MM.1S (cell line): Measurements from ENCODE around the gene ID1.

Experiments
- DNase-seq: peaks from one replicate; pipeline ENCODE4 v3.0.0-alpha.2; 2015
- H2AFZ ChIP-seq: fragments of 300-600 bp; sonication (generic); 2 replicates; pipeline ENCODE4 v1.6.0; 2016; ENCODE audit warnings: antibody characterized with exemption, low read length
- H3F3A ChIP-seq: fragments of 300-600 bp; sonication (generic); 2 replicates; pipeline ENCODE4 v1.6.1; 2016; ENCODE audit warnings: mild to moderate bottlenecking, antibody characterized with exemption, low read length, moderate library complexity, mixed read lengths; ENCODE audit not compliant: insufficient read depth
- H3K27ac ChIP-seq: fragments of 300-600 bp; sonication (generic); 2 replicates; pipeline ENCODE4 v1.5.1; 2016; ENCODE audit warnings: mild to moderate bottlenecking, low read length
- H3K27me3 ChIP-seq: fragments of 300-600 bp; sonication (generic); replicated peaks from 2 replicates; pipeline ENCODE4 v1.6.0; 2016; ENCODE audit warnings: low read length; ENCODE audit not compliant: insufficient read depth
- H3K36me3 ChIP-seq: fragments of 300-600 bp; sonication (generic); replicated peaks from 2 replicates; pipeline ENCODE4 v1.6.1; 2016; ENCODE audit warnings: mild to moderate bottlenecking, low read length, mixed read lengths; ENCODE audit not compliant: insufficient read depth
- H3K4me1 ChIP-seq: fragments of 300-600 bp; sonication (generic); 2 replicates; pipeline ENCODE4 v1.6.1; 2016; ENCODE audit warnings: low read length, mixed read lengths
- H3K4me2 ChIP-seq: fragments of 300-600 bp; sonication (generic); 2 replicates; pipeline ENCODE4 v1.6.0; 2016; ENCODE audit warnings: low read depth, low read length
- H3K4me3 ChIP-seq: fragments of 300-600 bp; sonication (generic); 2 replicates; pipeline ENCODE4 v1.5.1; 2016; ENCODE audit warnings: low read length, mixed read lengths
- H3K79me2 ChIP-seq: fragments of 300-600 bp; sonication (generic); 2 replicates; pipeline ENCODE4 v1.6.1; 2016; ENCODE audit warnings: mixed run types, low read length, mixed read lengths
- H3K9ac ChIP-seq: fragments of 300-600 bp; sonication (generic); 2 replicates; pipeline ENCODE4 v1.6.1; 2016; ENCODE audit warnings: low read length, mixed read lengths
- H3K9me2 ChIP-seq: fragments of 300-600 bp; sonication (generic); replicated peaks from 2 replicates; pipeline ENCODE4 v1.6.1; 2016; ENCODE audit warnings: mild to moderate bottlenecking, low read length, mixed read lengths; ENCODE audit not compliant: insufficient read depth
- H3K9me3 ChIP-seq: fragments of 300-600 bp; sonication (generic); replicated peaks from 2 replicates; pipeline ENCODE4 v1.6.1; 2016; ENCODE audit warnings: mild to moderate bottlenecking, low read length, mixed read lengths; ENCODE audit not compliant: insufficient read depth
- H4K20me1 ChIP-seq: fragments of 300-600 bp; sonication (generic); 2 replicates; pipeline ENCODE4 v1.6.1; 2016; ENCODE audit warnings: mild to moderate bottlenecking, low read length, moderate library complexity, mixed read lengths; ENCODE audit not compliant: insufficient read depth
- CTCF ChIP-seq: fragments of 300-600 bp; sonication (generic); IDR thresholded peaks from 2 replicates; pipeline ENCODE4 v1.5.1; 2016; ENCODE audit warnings: antibody characterized with exemption, low read length, mixed read lengths
- EZH2 ChIP-seq: fragments of 300-600 bp; sonication (generic); optimal IDR thresholded peaks from 2 replicates; pipeline ENCODE3; 2017; ENCODE audit warnings: low read depth, mild to moderate bottlenecking, antibody characterized with exemption, low read length, mixed read lengths
- EZH2phosphoT487 ChIP-seq: fragments of 300-600 bp; sonication (generic); IDR thresholded peaks from 2 replicates; pipeline ENCODE4 v1.6.1; 2018; ENCODE audit warnings: antibody characterized with exemption, low read length

The ID1 gene

GRCh38 chr20:31640259-31640658 lies 35.2 kb downstream of the ID1 start:
- no peaks in the 10 kb centered on the region for H3F3A ChIP-seq
- H3K27me3 ChIP-seq, result no peaks in the 10 kb centered on the region
- no peaks in the 10 kb centered on the region for H3K4me1 ChIP-seq
- no peak overlapping the region for H3K9ac ChIP-seq
- no peak overlapping the region for H3K4me2 ChIP-seq
- H2AFZ ChIP-seq, result no peak overlapping the region
- no peak for DNase-seq
- H4K20me1 ChIP-seq, result no peaks in the 10 kb centered on the region
- H3K27ac ChIP-seq, result no peak overlapping the region
- H3K9me2 ChIP-seq, result no peaks in the 10 kb centered on the region
- TF ChIP-seq EZH2 (no peak), EZH2phosphoT487 (no peak), CTCF (no peak)
- H3K4me3 ChIP-seq, result no peak overlapping the region
- no peaks in the 10 kb centered on the region for H3K9me3 ChIP-seq
- no peaks in the 10 kb centered on the region for H3K36me3 ChIP-seq
- no peaks in the 10 kb centered on the region for H3K79me2 ChIP-seq

GRCh38 chr20:31641391-31641790 lies 36.3 kb downstream of the ID1 start:
- no peak overlapping the region for H3K9ac ChIP-seq
- DNase-seq, result no peak
- no peak overlapping the region for H3K4me2 ChIP-seq
- no peaks in the 10 kb centered on the region for H3K9me2 ChIP-seq
- H3K4me1 ChIP-seq, result no peaks in the 10 kb centered on the region
- no peak overlapping the region for H2AFZ ChIP-seq
- H3K36me3 ChIP-seq, result no peaks in the 10 kb centered on the region
- H3F3A ChIP-seq, result no peaks in the 10 kb centered on the region
- no peaks in the 10 kb centered on the region for H3K27me3 ChIP-seq
- H3K9me3 ChIP-seq, result no peaks in the 10 kb centered on the region
- H3K79me2 ChIP-seq, result no peaks in the 10 kb centered on the region
- no peak overlapping the region for H3K4me3 ChIP-seq
- H4K20me1 ChIP-seq, result no peaks in the 10 kb centered on the region
- no peak overlapping the region for H3K27ac ChIP-seq
- TF ChIP-seq EZH2phosphoT487, result no peak
- TF ChIP-seq EZH2, result no peak
- no peak for TF ChIP-seq CTCF

GRCh38 chr20:31642837-31643236 lies 37.7 kb downstream of the ID1 start:
- H2AFZ ChIP-seq, result no peak overlapping the region
- no peaks in the 10 kb centered on the region for H3K9me2 ChIP-seq
- H3K4me1 ChIP-seq, result no peaks in the 10 kb centered on the region
- no peak overlapping the region for H3K4me3 ChIP-seq
- H3K27me3 ChIP-seq, result no peaks in the 10 kb centered on the region
- DNase-seq, result no peak
- no peaks in the 10 kb centered on the region for H3F3A ChIP-seq
- H3K27ac ChIP-seq, result no peak overlapping the region
- TF ChIP-seq EZH2, result no peak
- no peak for TF ChIP-seq EZH2phosphoT487
- no peak for TF ChIP-seq CTCF
- H3K36me3 ChIP-seq, result no peaks in the 10 kb centered on the region
- no peaks in the 10 kb centered on the region for H3K79me2 ChIP-seq
- no peaks in the 10 kb centered on the region for H3K9me3 ChIP-seq
- no peak overlapping the region for H3K9ac ChIP-seq
- H4K20me1 ChIP-seq, result no peaks in the 10 kb centered on the region
- H3K4me2 ChIP-seq, result no peak overlapping the region
